ENCODE measurements around the gene SEPTIN3. TPM values are rescaled to one million over a fixed set of nuclear protein-coding genes. Genes with fewer than 3 reads are reported as not detected.
A peak's percentile ranks its signal among the peaks of the same experiment; 100 is the strongest.

SEPTIN3 gene
- total and polyA plus RNA-seq, 10 of the 15 experiments (the other 5 are each of a cell fraction or from before 2014, with no cell fraction given): 0.05 to 3.1 (median 0.87) TPM

- TF ChIP-seq SMAD5 (IDR thresholded peaks at IDR 0.05; ENCODE audit: low read depth): no peak
- 0 out of 2 replicates have a peak, but pooled peaks have one; percentile 14 for TF ChIP-seq TCF3 (IDR thresholded peaks at IDR 0.05; ENCODE audit: borderline replicate concordance, insufficient read depth, low read depth, low read length)
- TF ChIP-seq YBX1 (IDR thresholded peaks at IDR 0.05): no peak
- TF ChIP-seq LARP7 (IDR thresholded peaks at IDR 0.05): peak; percentile 18; the same call in 1 of the 2 replicates
- CTCF ChIA-PET: no interaction called here
- peaks cover 7% of the 10 kb centered on the region for H3K4me1 ChIP-seq (ENCODE audit: control insufficient read depth, insufficient read depth, low read length)
- no TSS peak for BruUV-seq (replicated peaks)
- intact Hi-C loops (cut with micrococcal nuclease; ENCODE audit: unreplicated experiment): no loop called here
- peak overlapping the region; percentile 29; the same call in 1 of the 2 replicates for H3K4me3 ChIP-seq
- POLR2A ChIA-PET: no interaction called here
- peaks cover 5 to 12% of the 10 kb centered on the region in 2 experiments for H3K27me3 ChIP-seq (replicated peaks in 1 of 2; ENCODE audit: control insufficient read depth in 2 of 2, insufficient read depth in 2 of 2, low read length in 1 of 2)
- no peaks in the 10 kb centered on the region for H3K36me3 ChIP-seq (ENCODE audit: control insufficient read depth in 2 of 2, insufficient read depth in 2 of 2, low read length in 1 of 2)
- no peak overlapping the region for H3K9ac ChIP-seq (ENCODE audit: control insufficient read depth, insufficient read depth, low read length)
- H4K20me1 ChIP-seq (ENCODE audit: control insufficient read depth, insufficient read depth): no peaks in the 10 kb centered on the region
- FAIRE-seq (no peak), DNase-seq (ENCODE audit: low read depth, low spot score) (no peak), ATAC-seq (no peak; the same call in 2 of the 3 replicates)
- no peak overlapping the region for H3K27ac ChIP-seq (ENCODE audit: control insufficient read depth, insufficient read depth)
- in situ Hi-C loops (cut with MboI): no loop called here
- H2AFZ ChIP-seq (ENCODE audit: control insufficient read depth, low read depth, low read length): peak overlapping the region; percentile 65
- peak overlapping the region; percentile 89 for H3K4me2 ChIP-seq (ENCODE audit: control insufficient read depth, insufficient read depth)
- H3K79me2 ChIP-seq (ENCODE audit: control insufficient read depth, insufficient read depth, low read length): no peaks in the 10 kb centered on the region
- SMC1A ChIA-PET (ENCODE audit: uncharacterized antibody, unreplicated experiment): no interaction called here
- WGBS (ENCODE audit: insufficient coverage, insufficient replicate concordance, low lambda C conversion rate, missing lambda C conversion rate): 32% methylated on average over 36 of the region's 46 CpGs
- H3K9me3 ChIP-seq (replicated peaks; ENCODE audit: control insufficient read depth, insufficient read depth, low read length): no peaks in the 10 kb centered on the region
- RAD21 ChIA-PET (ENCODE audit: unreplicated experiment): no interaction called here
These were observed 7.8 kb downstream of the SEPTIN3 start for GRCh38 chr22:41976961-41977566.

GRCh38 chr22:41978732-41979131 lies 9.5 kb downstream of the SEPTIN3 start:
- in situ Hi-C loops (cut with MboI): no loop called here
- Histone ChIP-seq H3K27me3 (replicated peaks in 1 of 2; ENCODE audit: control insufficient read depth in 2 of 2, insufficient read depth in 2 of 2, low read length in 1 of 2) (peaks cover 5 to 12% of the 10 kb centered on the region in 2 experiments), H3K4me3 (no peak overlapping the region), H3K79me2 (ENCODE audit: control insufficient read depth, insufficient read depth, low read length) (no peaks in the 10 kb centered on the region), H3K36me3 (ENCODE audit: control insufficient read depth in 2 of 2, insufficient read depth in 2 of 2, low read length in 1 of 2) (no peaks in the 10 kb centered on the region), H3K9me3 (replicated peaks; ENCODE audit: control insufficient read depth, insufficient read depth, low read length) (no peaks in the 10 kb centered on the region), H3K9ac (ENCODE audit: control insufficient read depth, insufficient read depth, low read length) (no peak overlapping the region), H3K27ac (ENCODE audit: control insufficient read depth, insufficient read depth) (no peak overlapping the region), H2AFZ (ENCODE audit: control insufficient read depth, low read depth, low read length) (no peak overlapping the region), H3K4me1 (ENCODE audit: control insufficient read depth, insufficient read depth, low read length) (peaks cover 7% of the 10 kb centered on the region), H4K20me1 (ENCODE audit: control insufficient read depth, insufficient read depth) (no peaks in the 10 kb centered on the region), H3K4me2 (ENCODE audit: control insufficient read depth, insufficient read depth) (no peak overlapping the region)
- intact Hi-C loops (cut with micrococcal nuclease; ENCODE audit: unreplicated experiment): no loop called here
- SMC1A ChIA-PET (ENCODE audit: uncharacterized antibody, unreplicated experiment): no interaction called here
- POLR2A ChIA-PET: interaction anchor here (0.8 kb wide), 1 partner anchor 80 kb away, joined by 3 read pairs; no protein-coding TSS in a partner anchor
- no peak for FAIRE-seq
- CTCF ChIA-PET: no interaction called here
- BruUV-seq (replicated peaks): no TSS peak
- DNase-seq (ENCODE audit: low read depth, low spot score): no peak
- 100% methylated on average over 1 of the region's 1 CpG for WGBS (ENCODE audit: insufficient coverage, insufficient replicate concordance, low lambda C conversion rate, missing lambda C conversion rate)
- no peak for ATAC-seq
- RAD21 ChIA-PET (ENCODE audit: unreplicated experiment): no interaction called here
- no peak for TF ChIP-seq GATAD2B (conservative IDR thresholded peaks at IDR 0.05; ENCODE audit: low read depth)
- TF ChIP-seq CEBPB (IDR thresholded peaks at IDR 0.05; ENCODE audit: borderline replicate concordance in 1 of 2, low read depth in 2 of 2, low read length in 2 of 2): no peak
- TF ChIP-seq BMI1 (IDR thresholded peaks at IDR 0.05; ENCODE audit: borderline replicate concordance): no peak
- TF ChIP-seq GABPA (IDR thresholded peaks at IDR 0.05; ENCODE audit: low read depth): no peak
- no peak for TF ChIP-seq CHD2 (IDR thresholded peaks at IDR 0.05; ENCODE audit: borderline replicate concordance, low read depth, low read length)
- TF ChIP-seq POLR2A (IDR thresholded peaks at IDR 0.05; ENCODE audit: low read depth, low read length): no peak
- TF ChIP-seq POU2F2 (IDR thresholded peaks at IDR 0.05; ENCODE audit: borderline replicate concordance, low read depth, low read length): no peak
- TF ChIP-seq YBX1 (IDR thresholded peaks at IDR 0.05): no peak
- TF ChIP-seq NBN (IDR thresholded peaks at IDR 0.05): no peak
- TF ChIP-seq MLLT1 (IDR thresholded peaks at IDR 0.05): no peak
- no peak for TF ChIP-seq BCL3 (IDR thresholded peaks at IDR 0.05; ENCODE audit: borderline replicate concordance, insufficient read depth, low read depth, low read length, poor library complexity, severe bottlenecking)
- no peak for TF ChIP-seq SUZ12 (IDR thresholded peaks at IDR 0.05; ENCODE audit: unreplicated experiment)
- TF ChIP-seq JUND (IDR thresholded peaks at IDR 0.05; ENCODE audit: low read depth, low read length): no peak
- TF ChIP-seq SMC3 (IDR thresholded peaks at IDR 0.05; ENCODE audit: borderline replicate concordance, low read length): no peak

All from GM12878 (cell line).